Thoracic aorta (tissue), 2 donors: ENCODE results near the gene ANKRD31. TPM values are rescaled to one million over a fixed set of nuclear protein-coding genes. Genes with fewer than 3 reads are reported as not detected.

Experiments
- ATAC-seq: fragments of 150-250 bp; one replicate; pipeline ENCODE4 v1.8.0; 2017; ENCODE audit warnings: low read depth; ENCODE audit not compliant: insufficient number of reproducible peaks, low FRiP score
- DNase-seq: peaks from one replicate; pipeline ENCODE4 v3.0.0-alpha.2; 2020; ENCODE audit warnings: low spot score
- H3K27ac ChIP-seq, 2 donors: fragments of 200-600 bp; sonication (generic); 1 replicate in 1 of 2; 2 replicates in 1 of 2; pipeline ENCODE4 v1.5.1; 2016; ENCODE audit warnings: mild to moderate bottlenecking in 2 of 2, moderate library complexity in 2 of 2
- H3K27me3 ChIP-seq: fragments of 200-600 bp; sonication (generic); replicated peaks from 2 replicates; pipeline ENCODE4 v1.6.0; 2016; ENCODE audit warnings: mild to moderate bottlenecking; ENCODE audit not compliant: insufficient read depth
- H3K36me3 ChIP-seq: fragments of 200-600 bp; sonication (generic); one replicate; pipeline ENCODE4 v1.5.1; 2016
- H3K4me1 ChIP-seq, 2 donors: fragments of 200-600 bp; sonication (generic); 1 replicate in 1 of 2; 2 replicates in 1 of 2; pipeline versions ENCODE4 v1.5.1 to v1.6.0; 2016; ENCODE audit warnings: low read depth in 2 of 2, mild to moderate bottlenecking in 1 of 2; ENCODE audit not compliant: control insufficient read depth in 1 of 2
- H3K4me3 ChIP-seq: fragments of 200-600 bp; sonication (generic); 2 replicates; pipeline ENCODE4 v1.5.1; 2016; ENCODE audit warnings: mild to moderate bottlenecking
- H3K9me3 ChIP-seq: fragments of 200-600 bp; sonication (generic); 2 replicates; pipeline ENCODE4 v1.5.1; 2016
- CTCF ChIP-seq: fragments of 200-600 bp; sonication (generic); IDR thresholded peaks from one replicate; pipeline ENCODE4 v1.5.1; 2019; ENCODE audit warnings: antibody characterized with exemption
- total RNA-seq, 2 donors: library from RNA; depleted of rRNA; stranded (reverse); fragments of >200 nt; gene quantifications; one replicate each; pipeline versions ENCODE4 v1.1.0 to v1.2.3, GENCODE V29; 2016

ANKRD31 gene
- total RNA-seq, 2 donors from 2014 or later = 0.14 TPM; not detected in 1

- H3K27ac ChIP-seq = peak overlapping the region; percentile 92 to 95
- peak overlapping the region; percentile 88 for H3K4me3 ChIP-seq
- ATAC-seq (peak; percentile 53), DNase-seq (no peak)
- no peaks in the 10 kb centered on the region for H3K27me3 ChIP-seq
- no peaks in the 10 kb centered on the region for H3K9me3 ChIP-seq
- no peak for TF ChIP-seq CTCF
- peaks cover 5 to 39% of the 10 kb centered on the region in 2 donors for H3K4me1 ChIP-seq
- no peaks in the 10 kb centered on the region for H3K36me3 ChIP-seq
These were observed 183.2 kb downstream of the ANKRD31 start for GRCh38 chr5:75053304-75054133.

GRCh38 chr5:75053054-75053303 is 183.7 kb downstream of the ANKRD31 start:
- H3K4me1 ChIP-seq = peaks cover 6 to 42% of the 10 kb centered on the region in 2 donors
- H3K4me3 ChIP-seq = peak overlapping the region; percentile 88
- no peaks in the 10 kb centered on the region for H3K9me3 ChIP-seq
- no peaks in the 10 kb centered on the region for H3K27me3 ChIP-seq
- H3K27ac ChIP-seq = peak overlapping the region; percentile 92 to 95
- no peak for DNase-seq
- H3K36me3 ChIP-seq = no peaks in the 10 kb centered on the region
- no peak for ATAC-seq
- no peak for TF ChIP-seq CTCF

GRCh38 chr5:75052192-75053053 is 184.3 kb downstream of the ANKRD31 start, which contains the start of gene GCNT4:
GCNT4 (minus strand) TSS chr5:75052558; CDS start chr5:75030037, 22,521 bp downstream.
- ATAC-seq (peak; percentile 27), DNase-seq (no peak)
- Histone ChIP-seq H3K4me3 (peak within 1 kb of the TSS; percentile 88), H3K27ac (peak within 1 kb of the TSS; percentile 92 to 95), H3K36me3 (no peaks in the 10 kb centered on the region), H3K9me3 (no peaks in the 10 kb centered on the region), H3K27me3 (no peaks in the 10 kb centered on the region), H3K4me1 (peaks cover 10 to 46% of the 10 kb centered on the region in 2 donors)
- no peak for TF ChIP-seq CTCF

- H3K4me1 ChIP-seq = peaks cover 10 to 46% of the 10 kb centered on the region in 2 donors
- no peaks in the 10 kb centered on the region for H3K27me3 ChIP-seq
- DNase-seq (no peak), ATAC-seq (no peak)
- peak overlapping the region; percentile 88 for H3K4me3 ChIP-seq
- H3K9me3 ChIP-seq = no peaks in the 10 kb centered on the region
- no peak overlapping the region for H3K27ac ChIP-seq
- H3K36me3 ChIP-seq = no peaks in the 10 kb centered on the region
- no peak for TF ChIP-seq CTCF
These were observed 185.4 kb downstream of the ANKRD31 start for GRCh38 chr5:75051217-75051751.

DNA sequence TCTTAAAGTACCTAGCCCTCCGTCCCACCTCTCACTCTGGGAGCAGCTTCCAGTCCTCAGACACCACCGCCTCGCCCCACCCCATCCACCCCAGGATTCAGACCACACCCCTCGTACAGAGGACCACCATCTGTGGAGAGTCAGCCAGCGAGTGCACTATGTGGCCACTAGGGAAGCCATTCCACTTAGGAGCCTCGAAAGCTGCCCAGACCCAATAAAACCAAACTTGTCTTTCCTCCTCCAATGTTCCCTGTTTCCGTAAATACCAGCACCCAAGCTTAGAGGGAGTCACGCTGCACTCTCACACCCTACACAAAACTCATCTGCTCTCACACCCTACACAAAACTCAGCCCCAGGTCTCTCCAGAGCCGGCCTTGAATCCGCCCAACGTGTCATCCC is 186.3 kb downstream of the ANKRD31 start:
- Histone ChIP-seq H3K4me3 (no peak overlapping the region), H3K27ac (no peak overlapping the region), H3K27me3 (no peaks in the 10 kb centered on the region), H3K9me3 (no peaks in the 10 kb centered on the region), H3K4me1 (peaks cover 10 to 46% of the 10 kb centered on the region in 2 donors), H3K36me3 (no peaks in the 10 kb centered on the region)
- DNase-seq (no peak), ATAC-seq (no peak)
- no peak for TF ChIP-seq CTCF
